Measurements from ENCODE around the gene CTPS1. TPM values are rescaled to one million over a fixed set of nuclear protein-coding genes. Genes with fewer than 3 reads are reported as not detected.

Gene CTPS1
- total RNA-seq, 1 donor from 2014 or later = 91.4 TPM

DNA sequence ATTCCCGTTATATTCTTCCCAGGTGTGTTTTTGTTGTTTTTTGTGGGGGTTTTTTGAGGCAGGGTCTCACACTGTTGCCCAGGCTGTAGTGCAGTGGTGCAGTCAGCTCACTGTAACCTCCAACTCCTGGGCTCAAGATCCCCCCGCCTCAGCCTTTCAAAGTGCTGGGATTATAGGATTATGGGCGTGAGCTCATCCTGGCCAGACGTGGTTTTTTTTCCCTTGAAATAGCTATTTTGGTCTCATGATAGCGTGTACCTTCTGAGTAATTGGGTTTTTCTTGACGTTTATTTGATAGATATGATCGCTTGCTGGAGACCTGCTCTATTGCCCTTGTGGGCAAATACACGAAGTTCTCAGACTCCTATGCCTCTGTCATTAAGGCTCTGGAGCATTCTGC is 17.6 kb downstream of the CTPS1 start:
- no peak overlapping the region for H3K9ac ChIP-seq (ENCODE audit: low read length)
- H3K4me2 ChIP-seq (ENCODE audit: low read length) = no peak overlapping the region
- no peaks in the 10 kb centered on the region for H3K9me3 Mint-ChIP-seq (ENCODE audit: unreplicated experiment)
- TF ChIP-seq EZH2 (IDR thresholded peaks at IDR 0.05; ENCODE audit: insufficient read depth, low read length) = no peak
- TF ChIP-seq, protein P1, sequence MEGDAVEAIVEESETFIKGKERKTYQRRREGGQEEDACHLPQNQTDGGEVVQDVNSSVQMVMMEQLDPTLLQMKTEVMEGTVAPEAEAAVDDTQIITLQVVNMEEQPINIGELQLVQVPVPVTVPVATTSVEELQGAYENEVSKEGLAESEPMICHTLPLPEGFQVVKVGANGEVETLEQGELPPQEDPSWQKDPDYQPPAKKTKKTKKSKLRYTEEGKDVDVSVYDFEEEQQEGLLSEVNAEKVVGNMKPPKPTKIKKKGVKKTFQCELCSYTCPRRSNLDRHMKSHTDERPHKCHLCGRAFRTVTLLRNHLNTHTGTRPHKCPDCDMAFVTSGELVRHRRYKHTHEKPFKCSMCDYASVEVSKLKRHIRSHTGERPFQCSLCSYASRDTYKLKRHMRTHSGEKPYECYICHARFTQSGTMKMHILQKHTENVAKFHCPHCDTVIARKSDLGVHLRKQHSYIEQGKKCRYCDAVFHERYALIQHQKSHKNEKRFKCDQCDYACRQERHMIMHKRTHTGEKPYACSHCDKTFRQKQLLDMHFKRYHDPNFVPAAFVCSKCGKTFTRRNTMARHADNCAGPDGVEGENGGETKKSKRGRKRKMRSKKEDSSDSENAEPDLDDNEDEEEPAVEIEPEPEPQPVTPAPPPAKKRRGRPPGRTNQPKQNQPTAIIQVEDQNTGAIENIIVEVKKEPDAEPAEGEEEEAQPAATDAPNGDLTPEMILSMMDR (IDR thresholded peaks at IDR 0.05; ENCODE audit: insufficient read depth, low read depth, low read length) = no peak
- peaks cover 31% of the 10 kb centered on the region for H3K36me3 Mint-ChIP-seq (ENCODE audit: low read depth, unreplicated experiment)
- H2AFZ ChIP-seq (ENCODE audit: low read depth, low read length) = no peak overlapping the region
- no peak overlapping the region for H3K27ac Mint-ChIP-seq (ENCODE audit: unreplicated experiment)
- no peaks in the 10 kb centered on the region for H3K4me1 ChIP-seq (ENCODE audit: insufficient read depth, low read length)
- no peak overlapping the region for H3K27ac ChIP-seq (ENCODE audit: low read depth, low read length)
- H3K4me3 Mint-ChIP-seq (ENCODE audit: unreplicated experiment) = no peak overlapping the region
- peaks cover 46% of the 10 kb centered on the region for H3K79me2 ChIP-seq (ENCODE audit: insufficient read depth, low read length)
- no peak overlapping the region for H3K4me3 ChIP-seq (ENCODE audit: insufficient read depth, low read depth, low read length)
- H3K27me3 Mint-ChIP-seq (ENCODE audit: low read depth, unreplicated experiment) = no peaks in the 10 kb centered on the region
- FAIRE-seq (no peak), DNase-seq (ENCODE audit: low read depth) (no peak)
- no peaks in the 10 kb centered on the region for H3K27me3 ChIP-seq (ENCODE audit: insufficient read depth, low read length)
- peaks cover 82% of the 10 kb centered on the region for H3K36me3 ChIP-seq (ENCODE audit: insufficient read depth, low read length)
- H3K4me1 Mint-ChIP-seq (ENCODE audit: low read depth, unreplicated experiment) = peaks cover 3% of the 10 kb centered on the region
- H3K9me3 ChIP-seq (ENCODE audit: insufficient read depth, low read depth, low read length) = no peaks in the 10 kb centered on the region
- peaks cover 66% of the 10 kb centered on the region for H4K20me1 ChIP-seq (ENCODE audit: insufficient read depth, low read length)

DNA sequence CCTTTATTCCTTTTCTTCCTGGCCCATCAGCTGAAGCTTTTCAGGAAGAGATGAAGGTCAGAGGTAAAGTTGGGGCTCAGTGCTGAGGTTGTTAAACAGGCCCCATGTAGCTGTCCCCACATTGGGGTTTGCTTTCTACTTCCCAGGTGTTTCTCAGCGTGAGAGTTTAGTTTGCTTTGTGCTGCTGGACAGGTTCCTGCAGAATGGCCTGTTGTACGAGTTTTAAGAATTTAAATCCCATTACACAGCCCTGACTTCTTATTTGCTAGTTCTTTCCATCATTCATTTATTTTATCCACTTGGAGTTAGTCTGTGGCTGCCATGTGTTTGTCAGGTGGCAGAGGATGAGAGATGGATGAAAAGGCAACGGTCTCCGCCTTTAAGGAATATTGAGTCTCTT is 19.2 kb downstream of the CTPS1 start:
- no peak overlapping the region for H3K4me3 ChIP-seq (ENCODE audit: insufficient read depth, low read depth, low read length)
- TF ChIP-seq EZH2 (IDR thresholded peaks at IDR 0.05; ENCODE audit: insufficient read depth, low read length) = no peak
- TF ChIP-seq, protein P1 (IDR thresholded peaks at IDR 0.05; ENCODE audit: insufficient read depth, low read depth, low read length) = no peak
- H3K4me2 ChIP-seq (ENCODE audit: low read length) = no peak overlapping the region
- no peaks in the 10 kb centered on the region for H3K27me3 Mint-ChIP-seq (ENCODE audit: low read depth, unreplicated experiment)
- peaks cover 36% of the 10 kb centered on the region for H3K79me2 ChIP-seq (ENCODE audit: insufficient read depth, low read length)
- no peak overlapping the region for H3K4me3 Mint-ChIP-seq (ENCODE audit: unreplicated experiment)
- peaks cover 15% of the 10 kb centered on the region for H3K4me1 Mint-ChIP-seq (ENCODE audit: low read depth, unreplicated experiment)
- no peaks in the 10 kb centered on the region for H3K9me3 ChIP-seq (ENCODE audit: insufficient read depth, low read depth, low read length)
- FAIRE-seq (no peak), DNase-seq (ENCODE audit: low read depth) (no peak)
- no peaks in the 10 kb centered on the region for H3K27me3 ChIP-seq (ENCODE audit: insufficient read depth, low read length)
- H3K4me1 ChIP-seq (ENCODE audit: insufficient read depth, low read length) = peaks cover 11% of the 10 kb centered on the region
- H3K36me3 ChIP-seq (ENCODE audit: insufficient read depth, low read length) = peaks cover 87% of the 10 kb centered on the region
- no peak overlapping the region for H3K9ac ChIP-seq (ENCODE audit: low read length)
- H2AFZ ChIP-seq (ENCODE audit: low read depth, low read length) = no peak overlapping the region
- no peaks in the 10 kb centered on the region for H3K9me3 Mint-ChIP-seq (ENCODE audit: unreplicated experiment)
- H4K20me1 ChIP-seq (ENCODE audit: insufficient read depth, low read length) = peaks cover 69% of the 10 kb centered on the region
- no peak overlapping the region for H3K27ac Mint-ChIP-seq (ENCODE audit: unreplicated experiment)
- peaks cover 30% of the 10 kb centered on the region for H3K36me3 Mint-ChIP-seq (ENCODE audit: low read depth, unreplicated experiment)
- H3K27ac ChIP-seq (ENCODE audit: low read depth, low read length) = no peak overlapping the region

DNA sequence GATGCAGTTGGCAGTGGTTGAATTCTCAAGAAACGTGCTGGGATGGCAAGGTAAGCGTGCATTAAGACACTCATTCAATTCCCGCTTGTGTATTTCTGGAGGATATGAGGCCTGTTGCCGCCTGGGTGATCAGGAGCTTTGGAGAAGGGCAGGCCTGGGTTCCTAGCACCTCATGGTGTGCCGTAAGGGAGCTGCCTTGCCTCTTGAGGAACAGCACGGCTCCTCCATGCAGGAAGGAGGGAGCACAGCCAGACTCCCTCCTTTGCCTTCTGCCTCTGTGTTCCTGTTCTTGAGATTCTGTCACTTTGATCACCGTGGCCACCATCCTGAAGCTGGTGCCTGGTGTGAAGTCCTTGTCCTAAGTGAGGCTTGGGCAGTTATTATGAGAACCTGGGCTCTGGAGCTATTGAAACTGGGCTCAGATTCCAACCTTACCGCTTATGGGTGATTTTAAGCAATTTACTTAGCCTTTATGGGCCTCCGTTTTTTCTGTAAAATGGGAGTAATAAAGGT is 23.7 kb downstream of the CTPS1 start:
- TF ChIP-seq, protein P1 (IDR thresholded peaks at IDR 0.05; ENCODE audit: insufficient read depth, low read depth, low read length) = no peak
- TF ChIP-seq EZH2 (IDR thresholded peaks at IDR 0.05; ENCODE audit: insufficient read depth, low read length) = no peak
- H3K36me3 Mint-ChIP-seq (ENCODE audit: low read depth, unreplicated experiment) = peaks cover 43% of the 10 kb centered on the region
- no peak overlapping the region for H2AFZ ChIP-seq (ENCODE audit: low read depth, low read length)
- H3K4me3 Mint-ChIP-seq (ENCODE audit: unreplicated experiment) = no peak overlapping the region
- peaks cover 80% of the 10 kb centered on the region for H3K36me3 ChIP-seq (ENCODE audit: insufficient read depth, low read length)
- H4K20me1 ChIP-seq (ENCODE audit: insufficient read depth, low read length) = peaks cover 70% of the 10 kb centered on the region
- H3K9ac ChIP-seq (ENCODE audit: low read length) = peak overlapping the region; percentile 1
- H3K4me1 ChIP-seq (ENCODE audit: insufficient read depth, low read length) = peaks cover 23% of the 10 kb centered on the region
- peak overlapping the region; percentile 53 for H3K27ac ChIP-seq (ENCODE audit: low read depth, low read length)
- H3K4me3 ChIP-seq (ENCODE audit: insufficient read depth, low read depth, low read length) = no peak overlapping the region
- H3K79me2 ChIP-seq (ENCODE audit: insufficient read depth, low read length) = peaks cover 14% of the 10 kb centered on the region
- DNase-seq (ENCODE audit: low read depth) = no peak
- no peaks in the 10 kb centered on the region for H3K27me3 ChIP-seq (ENCODE audit: insufficient read depth, low read length)
- peaks cover 27% of the 10 kb centered on the region for H3K4me1 Mint-ChIP-seq (ENCODE audit: low read depth, unreplicated experiment)
- peak overlapping the region; percentile 81 for H3K27ac Mint-ChIP-seq (ENCODE audit: unreplicated experiment)
- FAIRE-seq = no peak
- no peaks in the 10 kb centered on the region for H3K27me3 Mint-ChIP-seq (ENCODE audit: low read depth, unreplicated experiment)
- no peaks in the 10 kb centered on the region for H3K9me3 Mint-ChIP-seq (ENCODE audit: unreplicated experiment)
- H3K4me2 ChIP-seq (ENCODE audit: low read length) = peak overlapping the region; percentile 40
- no peaks in the 10 kb centered on the region for H3K9me3 ChIP-seq (ENCODE audit: insufficient read depth, low read depth, low read length)
